SK-N-SH treated with all-trans-retinoic acid at 6 μM for 48 hours (cell line): ENCODE data around the gene MED15.

Experiments used
- ATAC-seq: fragments of 200-7000 bp; cut with Tn5 transposase; 3 replicates; pipeline ENCODE4 v1.9.1; 2020; ENCODE audit warnings: mild to moderate bottlenecking, moderate library complexity
- CREB5 ChIP-seq: fragments of 250-450 bp; sonication (Bioruptor Pico); IDR thresholded peaks from 2 replicates; pipeline ENCODE4 v1.5.1; 2020; ENCODE audit warnings: low read depth, mild to moderate bottlenecking, moderate library complexity
- CSDC2 ChIP-seq: fragments of 250-450 bp; sonication (Bioruptor Pico); IDR thresholded peaks from 2 replicates; pipeline ENCODE4 v1.5.0; 2020; ENCODE audit warnings: mild to moderate bottlenecking, moderate library complexity
- CSRNP3 ChIP-seq: fragments of 250-450 bp; sonication (Bioruptor Pico); IDR thresholded peaks from 2 replicates; pipeline ENCODE4 v1.5.1; 2021; ENCODE audit warnings: mild to moderate bottlenecking, moderate library complexity
- GLIS3 ChIP-seq: fragments of 250-450 bp; sonication (Bioruptor Pico); IDR thresholded peaks from 2 replicates; pipeline ENCODE4 v1.5.0; 2020; ENCODE audit warnings: mild to moderate bottlenecking, moderate library complexity
- PATZ1 ChIP-seq: fragments of 250-450 bp; sonication (Bioruptor Pico); IDR thresholded peaks from 2 replicates; pipeline ENCODE4 v1.8.0; 2020; ENCODE audit warnings: mild to moderate bottlenecking, moderate library complexity, borderline replicate concordance
- POU6F1 ChIP-seq: fragments of 250-450 bp; sonication (Bioruptor Pico); IDR thresholded peaks from 2 replicates; pipeline ENCODE4 v1.8.0; 2021; ENCODE audit warnings: low read depth, mild to moderate bottlenecking, moderate library complexity, borderline replicate concordance
- RARB ChIP-seq: fragments of 250-450 bp; sonication (Bioruptor Pico); IDR thresholded peaks from 2 replicates; pipeline ENCODE4 v1.8.0; 2021; ENCODE audit warnings: mild to moderate bottlenecking, moderate library complexity
- SNAI2 ChIP-seq: fragments of 250-450 bp; sonication (Bioruptor Pico); IDR thresholded peaks from 2 replicates; pipeline ENCODE4 v1.5.0; 2020; ENCODE audit warnings: mild to moderate bottlenecking, moderate library complexity
- TCF4 ChIP-seq: fragments of 250-450 bp; sonication (Bioruptor Pico); IDR thresholded peaks from 2 replicates; pipeline ENCODE4 v1.8.0; 2021; ENCODE audit warnings: mild to moderate bottlenecking, moderate library complexity, borderline replicate concordance
- TOX ChIP-seq: fragments of 250-450 bp; sonication (Bioruptor Pico); IDR thresholded peaks from 2 replicates; pipeline ENCODE4 v1.8.0; 2021; ENCODE audit warnings: mild to moderate bottlenecking, moderate library complexity, borderline replicate concordance
- TSHZ2 ChIP-seq: fragments of 250-450 bp; sonication (Bioruptor Pico); IDR thresholded peaks from 2 replicates; pipeline ENCODE4 v1.5.0; 2020; ENCODE audit warnings: mild to moderate bottlenecking, moderate library complexity
- ZFP3 ChIP-seq: fragments of 250-450 bp; sonication (Bioruptor Pico); IDR thresholded peaks from 2 replicates; pipeline ENCODE4 v1.5.0; 2020; ENCODE audit warnings: mild to moderate bottlenecking, moderate library complexity
- ZFP30 ChIP-seq: fragments of 450-650 bp; formaldehyde crosslinking; IDR thresholded peaks from 2 replicates; pipeline ENCODE4 v1.5.0; 2022; ENCODE audit warnings: mild to moderate bottlenecking, moderate library complexity
- ZNF565 ChIP-seq: fragments of 450-650 bp; formaldehyde crosslinking; conservative IDR thresholded peaks from 2 replicates; pipeline ENCODE4 v1.5.0; 2020; ENCODE audit warnings: low read depth, mild to moderate bottlenecking, moderate library complexity
- ZNF70 ChIP-seq: fragments of 450-650 bp; formaldehyde crosslinking; IDR thresholded peaks from 2 replicates; pipeline ENCODE4 v1.5.0; 2020; ENCODE audit warnings: mild to moderate bottlenecking, moderate library complexity
- ZNF8 ChIP-seq: fragments of 450-650 bp; formaldehyde crosslinking; IDR thresholded peaks from 2 replicates; pipeline ENCODE4 v1.5.0; 2020; ENCODE audit warnings: mild to moderate bottlenecking, moderate library complexity

MED15 gene

GRCh38 chr22:20585639-20586402 lies 78.4 kb downstream of the MED15 start:
- no peak for ATAC-seq
- TF ChIP-seq SNAI2 (CRISPR knock-in tag) (no peak), ZNF565 (no peak), POU6F1 (CRISPR knock-in tag) (no peak), GLIS3 (CRISPR knock-in tag) (no peak), ZNF8 (CRISPR knock-in tag) (no peak), TSHZ2 (CRISPR knock-in tag) (no peak), PATZ1 (CRISPR knock-in tag) (no peak), RARB (CRISPR knock-in tag) (no peak), ZFP3 (no peak), TOX (CRISPR knock-in tag) (no peak)

GRCh38 chr22:20586403-20586745 lies 79.0 kb downstream of the MED15 start:
- no peak for TF ChIP-seq GLIS3 (CRISPR knock-in tag)
- no peak for ATAC-seq

- TF ChIP-seq RARB (CRISPR knock-in tag) (no peak), CREB5 (no peak), ZFP3 (no peak), TCF4 (no peak), CSDC2 (CRISPR knock-in tag) (no peak), SNAI2 (CRISPR knock-in tag) (no peak), ZNF8 (CRISPR knock-in tag) (no peak), PATZ1 (CRISPR knock-in tag) (no peak), ZFP30 (CRISPR knock-in tag) (no peak), GLIS3 (CRISPR knock-in tag) (no peak), ZNF565 (no peak), ZNF70 (CRISPR knock-in tag) (no peak), CSRNP3 (CRISPR knock-in tag) (no peak)
- TF ChIP-seq, all 23 proteins: peak for 0
- ATAC-seq, result no peak
Measured at GRCh38 chr22:20587206-20587958, 80.0 kb downstream of the MED15 start.
